Measurements from ENCODE around the gene POU3F1.

GRCh38 chr1:38046884-38047602 lies 450 bp upstream of the POU3F1 start:
- TF ChIP-seq CTCF (IDR thresholded peaks at IDR 0.05): no peak
- TF ChIP-seq POLR2A (IDR thresholded peaks at IDR 0.05): no peak
